GM12865 (cell line): ENCODE data around the gene TBC1D2B.

Experiments used
- DNase-seq: peaks from one replicate; pipeline ENCODE4 v3.0.0; 2010; ENCODE audit warnings: low read depth
- H3K4me3 ChIP-seq: 2 replicates; pipeline ENCODE4 v1.5.1; 2011; ENCODE audit warnings: mild to moderate bottlenecking, low read depth, low read length, control low read depth
- TF ChIP-seq, protein P1 (sequence below): IDR thresholded peaks from 2 replicates; pipeline ENCODE4 v1.5.1; 2011; ENCODE audit warnings: low read length, control low read depth, low read depth, inconsistent platforms; ENCODE audit not compliant: insufficient read depth; ENCODE audit errors: missing control alignments

The TBC1D2B gene

DNA sequence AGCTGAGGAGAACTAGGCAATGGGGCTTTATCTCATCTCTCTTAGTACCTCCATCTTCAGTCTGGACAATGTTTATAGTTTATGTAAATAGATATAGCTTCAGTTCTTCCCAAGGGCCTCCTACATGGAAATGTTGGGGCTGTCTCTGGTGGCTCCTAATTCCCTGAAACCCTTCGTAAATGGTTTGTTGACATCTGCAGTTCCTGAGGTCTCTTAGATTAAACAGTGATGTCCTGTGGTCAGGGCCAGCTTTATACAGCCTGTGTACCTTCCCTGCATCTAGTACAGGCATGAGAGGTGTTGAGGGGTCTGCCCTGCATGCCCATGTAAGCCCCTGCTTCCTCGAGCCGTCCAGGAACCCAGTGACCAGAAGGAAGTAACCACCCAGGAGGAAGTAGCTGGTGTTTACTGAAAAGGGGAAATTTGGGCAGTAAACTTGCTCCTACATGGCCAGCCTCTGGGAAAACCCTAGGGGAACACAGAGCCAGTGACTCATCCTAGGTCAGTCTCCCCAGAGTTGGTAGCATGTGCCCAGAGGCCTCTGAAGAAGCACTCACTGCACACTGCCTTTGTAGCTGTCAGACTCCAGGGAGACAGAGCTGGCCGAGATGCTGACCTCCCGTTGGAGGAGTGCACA, 4.7 kb upstream of the TBC1D2B start:
- no peak overlapping the region for H3K4me3 ChIP-seq
- DNase-seq: no peak

GRCh38 chr15:78080088-78080460, 2.6 kb upstream of the TBC1D2B start:
- TF ChIP-seq, protein P1, sequence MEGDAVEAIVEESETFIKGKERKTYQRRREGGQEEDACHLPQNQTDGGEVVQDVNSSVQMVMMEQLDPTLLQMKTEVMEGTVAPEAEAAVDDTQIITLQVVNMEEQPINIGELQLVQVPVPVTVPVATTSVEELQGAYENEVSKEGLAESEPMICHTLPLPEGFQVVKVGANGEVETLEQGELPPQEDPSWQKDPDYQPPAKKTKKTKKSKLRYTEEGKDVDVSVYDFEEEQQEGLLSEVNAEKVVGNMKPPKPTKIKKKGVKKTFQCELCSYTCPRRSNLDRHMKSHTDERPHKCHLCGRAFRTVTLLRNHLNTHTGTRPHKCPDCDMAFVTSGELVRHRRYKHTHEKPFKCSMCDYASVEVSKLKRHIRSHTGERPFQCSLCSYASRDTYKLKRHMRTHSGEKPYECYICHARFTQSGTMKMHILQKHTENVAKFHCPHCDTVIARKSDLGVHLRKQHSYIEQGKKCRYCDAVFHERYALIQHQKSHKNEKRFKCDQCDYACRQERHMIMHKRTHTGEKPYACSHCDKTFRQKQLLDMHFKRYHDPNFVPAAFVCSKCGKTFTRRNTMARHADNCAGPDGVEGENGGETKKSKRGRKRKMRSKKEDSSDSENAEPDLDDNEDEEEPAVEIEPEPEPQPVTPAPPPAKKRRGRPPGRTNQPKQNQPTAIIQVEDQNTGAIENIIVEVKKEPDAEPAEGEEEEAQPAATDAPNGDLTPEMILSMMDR: no peak
- no peak for DNase-seq
- H3K4me3 ChIP-seq: no peak overlapping the region

More for the DNA sequence above, 4.7 kb upstream of the TBC1D2B start:
- TF ChIP-seq, protein P1: no peak

DNA sequence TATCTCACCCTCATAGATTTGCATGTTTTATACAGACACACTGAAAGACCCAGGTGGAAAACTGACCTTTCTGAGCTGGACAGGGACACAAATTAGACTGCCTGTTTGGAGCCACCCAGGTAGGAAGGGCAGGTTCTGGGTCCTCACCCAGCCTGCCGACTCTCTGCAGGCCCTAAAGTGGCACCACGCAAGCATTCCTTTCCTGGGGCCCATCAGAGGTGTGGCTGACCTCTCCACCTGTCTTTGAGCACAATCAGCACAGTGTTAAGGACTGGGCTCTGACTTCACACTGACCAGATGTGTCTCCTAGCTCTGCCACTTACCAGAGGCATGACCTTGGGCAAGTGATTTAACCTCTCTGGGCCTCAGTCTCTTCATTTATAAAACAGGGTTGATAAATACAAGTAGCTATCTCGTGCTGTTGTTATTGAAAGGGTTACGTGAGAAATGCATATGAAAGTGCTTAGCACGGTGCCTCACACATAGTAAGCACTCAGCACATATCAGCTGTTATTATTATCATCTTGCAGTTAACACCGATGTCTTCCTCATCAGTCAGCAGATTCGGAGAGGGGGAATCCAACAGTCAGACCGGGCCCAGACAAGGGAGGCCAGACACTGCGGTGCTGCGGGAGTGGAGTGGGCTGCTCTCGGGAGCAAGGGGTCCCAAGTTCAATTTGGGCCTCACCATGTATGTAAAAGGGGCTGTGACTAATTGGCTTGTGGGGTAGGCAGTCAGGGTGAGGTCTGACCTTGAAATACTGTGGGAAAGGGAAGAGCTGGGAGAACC, 2.0 kb upstream of the TBC1D2B start:
- no peak for DNase-seq
- TF ChIP-seq, protein P1: no peak
- H3K4me3 ChIP-seq: no peak overlapping the region

DNA sequence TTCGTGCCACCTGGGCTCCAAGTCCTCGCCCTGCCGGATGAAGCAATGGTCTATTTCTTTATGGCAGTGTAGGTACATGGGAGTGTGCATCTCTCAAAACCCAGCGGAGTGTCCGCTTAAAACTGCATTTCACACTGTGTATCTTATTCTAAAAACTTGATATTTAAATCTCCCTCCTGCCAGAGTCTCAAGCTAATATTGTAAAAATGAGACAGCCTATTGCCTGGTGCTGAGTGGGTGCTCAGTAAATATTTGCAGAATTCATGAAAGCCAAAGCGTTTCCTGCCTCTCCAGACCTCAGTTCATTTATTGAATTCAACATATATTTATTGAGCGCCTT, 330 bp upstream of the TBC1D2B start:
- TF ChIP-seq, protein P1: no peak
- peak overlapping the region; percentile 53 for H3K4me3 ChIP-seq
- DNase-seq: no peak

DNA sequence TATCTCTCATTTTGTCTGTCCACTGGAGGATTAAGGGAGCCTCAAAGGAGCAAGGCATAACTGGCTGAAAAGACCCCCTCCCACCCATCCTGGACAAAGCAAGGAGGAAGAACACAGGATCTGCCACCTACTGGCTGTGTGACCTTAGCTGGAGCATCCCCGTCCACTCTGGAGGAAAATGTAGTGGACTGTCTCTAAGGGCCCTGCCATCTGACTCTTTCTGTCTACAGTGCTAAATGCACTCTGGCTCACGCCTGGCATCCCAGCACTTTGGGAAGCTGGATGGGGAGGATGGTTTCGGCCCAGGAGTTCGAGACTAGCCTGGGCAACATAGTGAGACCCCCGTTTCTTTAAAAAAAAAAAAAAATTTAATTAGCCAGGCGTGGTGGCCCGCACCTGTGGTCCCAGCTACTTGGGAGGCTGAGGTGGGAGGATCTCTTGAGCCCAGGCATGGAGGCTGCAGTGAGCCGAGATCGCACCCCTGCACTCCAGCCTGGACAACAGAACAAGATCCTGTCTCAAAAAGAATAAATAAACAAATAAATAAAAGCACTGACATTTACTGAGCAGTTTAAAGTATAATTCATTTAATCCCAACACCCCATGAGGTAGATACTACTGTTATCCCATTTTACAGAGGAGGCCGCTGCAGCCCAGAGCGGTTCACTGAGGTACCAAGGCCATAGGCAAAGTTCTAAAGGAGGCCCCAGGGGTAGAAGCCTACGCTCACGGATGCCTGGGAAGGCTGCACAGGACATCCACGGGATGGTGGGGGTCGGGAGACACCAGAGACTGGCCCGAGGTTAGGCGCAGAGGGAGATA, 1.1 kb downstream of the TBC1D2B start:
- no peak for DNase-seq
- H3K4me3 ChIP-seq: peak overlapping the region; percentile 79
- TF ChIP-seq, protein P1: no peak

DNA sequence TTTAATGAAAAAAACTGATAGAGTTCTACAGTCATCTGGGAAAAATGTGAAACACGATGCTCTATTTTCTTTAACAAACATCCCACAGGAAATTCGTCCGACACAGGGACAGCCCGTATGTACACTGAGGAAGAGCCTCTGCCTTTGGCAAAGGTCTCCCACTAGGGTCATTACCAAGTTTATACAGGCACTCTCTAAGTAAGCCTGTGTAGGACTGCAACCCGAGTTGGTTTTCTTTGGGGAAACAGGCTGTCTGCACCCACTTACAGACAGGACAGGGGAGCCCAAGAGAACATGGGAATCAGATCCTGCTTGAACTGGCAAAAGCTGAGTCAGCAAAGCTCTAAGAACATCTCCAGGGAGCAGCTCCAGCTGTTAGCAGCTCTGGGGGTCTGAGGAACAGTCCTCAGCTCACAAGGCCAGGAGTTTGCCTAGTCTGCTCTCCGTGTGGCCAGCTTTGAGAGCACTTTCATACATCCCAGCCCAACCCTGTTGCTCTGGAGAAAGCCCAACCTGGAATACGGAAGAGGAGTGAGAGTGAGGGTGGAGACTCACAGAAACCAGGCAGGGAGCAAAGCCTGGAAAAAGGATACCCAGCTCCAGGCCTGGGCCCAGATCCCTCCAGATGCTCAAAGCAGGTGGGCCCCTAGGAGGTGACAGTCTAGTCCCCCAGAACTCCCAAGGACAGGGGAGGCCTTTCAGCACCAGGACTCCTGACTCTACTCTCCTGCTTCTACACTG, 1.9 kb downstream of the TBC1D2B start:
- no peak for DNase-seq
- peak overlapping the region; percentile 79 for H3K4me3 ChIP-seq

More for the DNA sequence above, 1.9 kb downstream of the TBC1D2B start:
- TF ChIP-seq, protein P1: no peak
